ENCODE data around the gene MED22. TPM values are rescaled to one million over a fixed set of nuclear protein-coding genes. Genes with fewer than 3 reads are reported as not detected.

The MED22 gene
- total and polyA plus RNA-seq, 2 of the 8 experiments (the other 6 are each of a cell fraction or from before 2014, with no cell fraction given) = 56.4 to 68.4 TPM

DNA sequence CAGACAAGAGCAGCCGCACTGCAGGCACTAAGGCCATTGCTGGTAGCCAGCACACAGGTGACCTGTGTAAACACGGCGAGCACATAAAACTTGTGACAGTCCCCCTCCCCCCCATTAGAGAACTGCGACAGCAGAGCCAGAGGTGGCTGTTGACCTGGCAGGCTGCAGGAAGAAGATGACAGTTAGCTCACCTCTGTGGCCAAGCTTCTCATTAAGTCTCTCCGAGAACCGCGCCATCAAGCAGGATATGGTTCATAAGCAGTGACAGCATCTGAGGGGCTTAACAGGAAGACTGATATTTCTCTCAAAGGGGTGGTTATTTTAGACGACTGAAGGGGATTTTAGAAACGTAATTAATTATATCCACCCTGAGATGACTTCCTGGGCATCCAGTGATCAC lies 22.8 kb upstream of the MED22 start:
- Histone ChIP-seq H2AFZ (ENCODE audit: low read length) (no peak overlapping the region), H3K27me3 (replicated peaks in 1 of 4; ENCODE audit: control insufficient read depth in 3 of 4, extremely low read depth in 1 of 4, insufficient read depth in 3 of 4, low read length in 3 of 4) (no peaks in the 10 kb centered on the region), H4K91ac (replicated peaks; ENCODE audit: insufficient read length, low read length) (no peak overlapping the region), H3K23me2 (ENCODE audit: low read depth, low read length) (peaks cover 4% of the 10 kb centered on the region; the same call in 1 of the 2 replicates), H3K4me2 (ENCODE audit: insufficient read depth in 1 of 2, low read depth in 2 of 2, low read length in 2 of 2) (no peak overlapping the region), H2BK12ac (ENCODE audit: low read depth, low read length) (no peak overlapping the region), H2BK15ac (ENCODE audit: low read length) (no peak overlapping the region), H2BK5ac (ENCODE audit: low read depth, low read length) (no peak overlapping the region), H3K4me3 (ENCODE audit: extremely low read depth in 1 of 4, insufficient read depth in 2 of 4, low read depth in 3 of 4, low read length in 4 of 4) (no peak overlapping the region), H4K20me1 (replicated peaks in 1 of 2; ENCODE audit: control insufficient read depth in 1 of 2, insufficient read depth in 2 of 2, low read length in 2 of 2) (peaks cover 44 to 67% of the 10 kb centered on the region in 2 experiments), H3K4ac (replicated peaks; ENCODE audit: insufficient read length, low read depth, low read length) (no peak overlapping the region), H3K79me2 (ENCODE audit: control insufficient read depth in 1 of 2, insufficient read depth in 2 of 2, low read length in 2 of 2) (peaks cover 23 to 90% of the 10 kb centered on the region in 2 experiments), H2AK5ac (ENCODE audit: low read depth, low read length) (no peak overlapping the region), H2BK20ac (ENCODE audit: low read length) (no peak overlapping the region), H3K36me3 (ENCODE audit: control insufficient read depth in 2 of 4, insufficient read depth in 4 of 4, low read length in 3 of 4) (peaks cover 5 to 23% (median 19%) of the 10 kb centered on the region in 4 experiments; a peak in 6 of 8 replicates), H2BK120ac (replicated peaks; ENCODE audit: low read depth, low read length) (no peak overlapping the region), H3K4me1 (replicated peaks in 1 of 4; ENCODE audit: control insufficient read depth in 3 of 4, insufficient read depth in 4 of 4, low read length in 3 of 4) (no peaks in the 10 kb centered on the region; a peak in 1 of 7 replicates), H3K9me3 (ENCODE audit: insufficient read depth in 2 of 2, low read depth in 1 of 2, low read length in 1 of 2) (no peaks in the 10 kb centered on the region), H3K18ac (ENCODE audit: extremely low read depth, low read length) (no peak overlapping the region), H3K23ac (ENCODE audit: insufficient read length) (no peak overlapping the region), H3K56ac (replicated peaks; ENCODE audit: insufficient read length, low read depth, low read length) (no peak overlapping the region), H3K79me1 (ENCODE audit: low read depth, low read length) (peaks cover 38% of the 10 kb centered on the region), H3K14ac (ENCODE audit: insufficient read length) (no peak overlapping the region), H3K9ac (replicated peaks in 1 of 4; ENCODE audit: extremely low read depth in 1 of 4, low read depth in 3 of 4, low read length in 3 of 4) (no peak overlapping the region), H4K5ac (ENCODE audit: insufficient read length, low read depth, low read length) (no peak overlapping the region), H3K27ac (ENCODE audit: low read depth, low read length) (no peak overlapping the region), H4K8ac (ENCODE audit: extremely low read depth, insufficient read depth, low read length) (no peak overlapping the region)
- no peak for DNase-seq (ENCODE audit: low read depth in 1 of 2, low spot score in 2 of 2)
- 91% methylated on average over 9 of the region's 9 CpGs; no CpG with 5 or more reads in 1 of the 2 experiments for WGBS, 2 experiments (ENCODE audit: extremely low coverage in 1 of 2, insufficient coverage in 1 of 2, insufficient read length in 1 of 2, insufficient replicate concordance in 2 of 2, low coverage in 1 of 2, low lambda C conversion rate in 2 of 2, missing lambda C conversion rate in 1 of 2)
- ChIA-PET POLR2A (ENCODE audit: partially characterized antibody) (interaction anchor here (1.1 to 19.9 kb wide), 5 partner anchors 8 to 48 kb away, joined by 3 to 461 read pairs (median 5); partner anchors contain the start of genes MED22, REXO4, RPL7A and SURF1), CTCF (ENCODE audit: partially characterized antibody) (interaction anchor here (1.0 to 10.1 kb wide), 6 partner anchors 13 to 104 kb away, joined by 3 to 90 read pairs (median 4); partner anchors contain the start of genes SURF1 and SURF2)
- no peak for FAIRE-seq
- TF ChIP-seq RNF2 (IDR thresholded peaks at IDR 0.05; ENCODE audit: borderline replicate concordance, low read depth, low read length, missing control alignments, poor library complexity, severe bottlenecking) = no peak
- no peak for TF ChIP-seq SRF (IDR thresholded peaks at IDR 0.05; ENCODE audit: low read depth, low read length)
- TF ChIP-seq KDM4A (IDR thresholded peaks at IDR 0.05; ENCODE audit: low read depth, low read length, severe bottlenecking) = no peak
- no peak for TF ChIP-seq EP300 (IDR thresholded peaks at IDR 0.05; ENCODE audit: borderline replicate concordance in 1 of 2, low read depth in 2 of 2, low read length in 2 of 2)
- no peak for TF ChIP-seq CHD2 (IDR thresholded peaks at IDR 0.05; ENCODE audit: low read length)
- TF ChIP-seq CBX8 (IDR thresholded peaks at IDR 0.05; ENCODE audit: borderline replicate concordance, low read depth, low read length) = no peak
- TF ChIP-seq GTF2F1 (IDR thresholded peaks at IDR 0.05; ENCODE audit: borderline replicate concordance, low read depth, low read length) = no peak
- no peak for TF ChIP-seq PHF8 (conservative IDR thresholded peaks at IDR 0.05; ENCODE audit: low read depth, low read length)
- TF ChIP-seq RBBP5 (IDR thresholded peaks at IDR 0.05; ENCODE audit: borderline replicate concordance, low read depth, low read length) = no peak

All from H1 (cell line).